PC-9 (cell line): ENCODE data around the gene LYRM7. TPM values are rescaled to one million over a fixed set of nuclear protein-coding genes. Genes with fewer than 3 reads are reported as not detected.
A peak's percentile ranks its signal among the peaks of the same experiment; 100 is the strongest.

Source experiments
- BruUV-seq: library from RNA; stranded (reverse); fragments of 400-500 nt; replicated peaks from 2 replicates; lab custom pipeline; 2021; lab: Mats Ljungman, UMichigan
- CTCF ChIA-PET: fragments of 300-600 bp; sonication (Branson Sonifier 250); formaldehyde crosslinking; loops from one replicate; lab custom pipeline; 2022; ENCODE audit warnings: antibody characterized with exemption; lab: Charles Lee
- POLR2A ChIA-PET: fragments of 300-600 bp; sonication (Branson Sonifier 250); formaldehyde crosslinking; loops from one replicate; lab custom pipeline; 2022; ENCODE audit warnings: antibody characterized with exemption; ENCODE audit not compliant: unreplicated experiment; lab: Charles Lee
- DNase-seq, 2 experiments: peaks; one replicate each; pipeline versions ENCODE4 v3.0.0 to v3.0.0-alpha.2; 2015 to 2022; ENCODE audit warnings: mixed read lengths in 1 of 2
- H2AFZ ChIP-seq: fragments of 200-600 bp; sonication (generic); 2 replicates; pipeline ENCODE4 v1.8.1; 2017; ENCODE audit warnings: antibody characterized with exemption
- H3F3A ChIP-seq: fragments of 200-600 bp; sonication (generic); 2 replicates; pipeline ENCODE4 v1.8.1; 2017; ENCODE audit warnings: antibody characterized with exemption, mild to moderate bottlenecking, low read depth; ENCODE audit not compliant: insufficient read depth
- H3K27ac ChIP-seq: fragments of 200-600 bp; sonication (generic); 2 replicates; pipeline ENCODE4 v1.6.1; 2016; ENCODE audit warnings: mixed run types
- H3K27me3 ChIP-seq: fragments of 200-600 bp; sonication (generic); 2 replicates; pipeline ENCODE4 v1.6.1; 2016; ENCODE audit warnings: low read depth, mixed run types; ENCODE audit not compliant: insufficient read depth
- H3K36me3 ChIP-seq: fragments of 200-600 bp; sonication (generic); 2 replicates; pipeline ENCODE4 v1.6.1; 2016; ENCODE audit warnings: low read depth, mixed run types
- H3K4me1 ChIP-seq: fragments of 200-600 bp; sonication (generic); replicated peaks from 2 replicates; pipeline ENCODE4 v1.6.1; 2016; ENCODE audit warnings: mixed run types; ENCODE audit not compliant: insufficient read depth
- H3K4me2 ChIP-seq: fragments of 200-600 bp; sonication (generic); 2 replicates; pipeline ENCODE4 v1.6.1; 2017; ENCODE audit warnings: mixed run types
- H3K4me3 ChIP-seq: fragments of 200-600 bp; sonication (generic); 2 replicates; pipeline ENCODE4 v1.6.1; 2016; ENCODE audit warnings: mixed run types
- H3K79me2 ChIP-seq: fragments of 200-600 bp; sonication (generic); 2 replicates; pipeline ENCODE4 v1.6.1; 2017; ENCODE audit warnings: low read depth, mixed run types
- H3K9me2 ChIP-seq: fragments of 200-600 bp; sonication (generic); 2 replicates; pipeline ENCODE4 v1.8.1; 2017; ENCODE audit warnings: mild to moderate bottlenecking; ENCODE audit not compliant: insufficient read depth
- H3K9me3 ChIP-seq: fragments of 200-600 bp; sonication (generic); 2 replicates; pipeline ENCODE4 v1.8.1; 2016; ENCODE audit warnings: low read depth; ENCODE audit not compliant: insufficient read depth
- H4K20me1 ChIP-seq: fragments of 200-600 bp; sonication (generic); 2 replicates; pipeline ENCODE4 v1.8.1; 2017; ENCODE audit not compliant: insufficient read depth
- EZH2 ChIP-seq: fragments of 200-600 bp; sonication (generic); IDR thresholded peaks from 2 replicates; pipeline ENCODE4 v1.8.0; 2017; ENCODE audit warnings: antibody characterized with exemption, low read depth
- intact Hi-C: fragments of 100-400 bp; cut with micrococcal nuclease; formaldehyde crosslinking; loops from one replicate; pipeline ENCODE4 v1.10.0; 2022; ENCODE audit not compliant: unreplicated experiment
- total RNA-seq: library from RNA; stranded (reverse); gene quantifications from 2 replicates; pipeline ENCODE4 v1.2.3, GENCODE V29; 2021
- TF ChIP-seq, protein P1 (sequence below): fragments of 200-600 bp; sonication (generic); conservative IDR thresholded peaks from 2 replicates; pipeline ENCODE4 v1.6.1; 2017; ENCODE audit warnings: mixed run types, antibody characterized with exemption, mild to moderate bottlenecking, moderate library complexity

Gene LYRM7
- total RNA-seq, 1 experiment from 2014 or later = 9.5 TPM

DNA sequence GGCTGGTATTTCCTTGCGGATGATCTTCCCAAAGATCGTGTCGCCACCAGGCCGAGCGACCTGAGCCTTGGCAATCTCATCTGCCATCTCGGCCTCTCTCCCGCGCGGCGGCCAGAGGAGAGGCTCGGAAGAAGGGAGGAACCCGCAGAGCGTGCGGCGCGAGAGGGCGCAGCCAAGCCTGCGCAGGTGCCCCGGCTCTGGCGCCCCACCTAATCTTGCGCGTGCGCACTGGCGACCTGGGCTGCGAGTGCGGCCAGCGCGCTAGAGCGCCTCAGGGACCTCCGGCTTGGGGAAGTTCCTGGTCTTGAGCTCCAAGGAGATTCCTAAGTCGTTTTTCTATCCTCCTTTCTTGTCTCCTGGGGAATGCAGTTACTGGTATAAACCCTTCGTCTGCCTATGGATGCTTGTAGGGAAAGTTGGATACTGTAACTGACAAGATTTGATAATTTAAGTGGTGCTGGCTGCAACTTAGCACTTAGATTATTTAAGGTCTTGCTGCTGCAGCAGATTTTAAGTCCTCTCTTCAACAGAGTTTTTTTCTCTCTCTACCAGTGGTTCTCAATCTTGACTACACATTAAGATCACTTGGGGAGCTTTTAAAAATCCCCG, 5.5 kb upstream of the LYRM7 start, which contains the start of gene HINT1:
HINT1 (minus strand) TSS at position 138 of the 609 bp plus-strand sequence; CDS start at position 87, 51 bp downstream.
- no peaks in the 10 kb centered on the region for H3K9me2 ChIP-seq
- peaks cover 34% of the 10 kb centered on the region for H3K79me2 ChIP-seq
- intact Hi-C loops = loop anchor here (2.0 to 10.0 kb wide), 4 partner anchors 100 to 470 kb away; partner anchors contain the start of genes CDC42SE2 and RAPGEF6
- H3K27me3 ChIP-seq = no peaks in the 10 kb centered on the region
- H3F3A ChIP-seq = peaks cover 13% of the 10 kb centered on the region; the same call in 1 of the 2 replicates
- no peak for TF ChIP-seq EZH2
- TF ChIP-seq, protein P1, sequence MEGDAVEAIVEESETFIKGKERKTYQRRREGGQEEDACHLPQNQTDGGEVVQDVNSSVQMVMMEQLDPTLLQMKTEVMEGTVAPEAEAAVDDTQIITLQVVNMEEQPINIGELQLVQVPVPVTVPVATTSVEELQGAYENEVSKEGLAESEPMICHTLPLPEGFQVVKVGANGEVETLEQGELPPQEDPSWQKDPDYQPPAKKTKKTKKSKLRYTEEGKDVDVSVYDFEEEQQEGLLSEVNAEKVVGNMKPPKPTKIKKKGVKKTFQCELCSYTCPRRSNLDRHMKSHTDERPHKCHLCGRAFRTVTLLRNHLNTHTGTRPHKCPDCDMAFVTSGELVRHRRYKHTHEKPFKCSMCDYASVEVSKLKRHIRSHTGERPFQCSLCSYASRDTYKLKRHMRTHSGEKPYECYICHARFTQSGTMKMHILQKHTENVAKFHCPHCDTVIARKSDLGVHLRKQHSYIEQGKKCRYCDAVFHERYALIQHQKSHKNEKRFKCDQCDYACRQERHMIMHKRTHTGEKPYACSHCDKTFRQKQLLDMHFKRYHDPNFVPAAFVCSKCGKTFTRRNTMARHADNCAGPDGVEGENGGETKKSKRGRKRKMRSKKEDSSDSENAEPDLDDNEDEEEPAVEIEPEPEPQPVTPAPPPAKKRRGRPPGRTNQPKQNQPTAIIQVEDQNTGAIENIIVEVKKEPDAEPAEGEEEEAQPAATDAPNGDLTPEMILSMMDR = no peak; the same call in 1 of the 2 replicates
- peak within 1 kb of the TSS; percentile 90 for H2AFZ ChIP-seq
- H3K4me2 ChIP-seq = peak within 1 kb of the TSS; percentile 80
- peaks cover 16% of the 10 kb centered on the region for H3K36me3 ChIP-seq
- ChIA-PET POLR2A (interaction anchor here (0.6 kb wide), 1 partner anchor 120 kb away, joined by 4 read pairs; no protein-coding TSS in a partner anchor), CTCF (no interaction called here)
- peak within 1 kb of the TSS; percentile 93 for H3K4me3 ChIP-seq
- peak within 1 kb of the TSS; percentile 82 for H3K27ac ChIP-seq
- H3K9me3 ChIP-seq = no peaks in the 10 kb centered on the region
- H3K4me1 ChIP-seq = peaks cover 23% of the 10 kb centered on the region
- no peaks in the 10 kb centered on the region for H4K20me1 ChIP-seq
- DNase-seq = peak; percentile 81 to 96
- BruUV-seq = TSS peak; percentile 63

DNA sequence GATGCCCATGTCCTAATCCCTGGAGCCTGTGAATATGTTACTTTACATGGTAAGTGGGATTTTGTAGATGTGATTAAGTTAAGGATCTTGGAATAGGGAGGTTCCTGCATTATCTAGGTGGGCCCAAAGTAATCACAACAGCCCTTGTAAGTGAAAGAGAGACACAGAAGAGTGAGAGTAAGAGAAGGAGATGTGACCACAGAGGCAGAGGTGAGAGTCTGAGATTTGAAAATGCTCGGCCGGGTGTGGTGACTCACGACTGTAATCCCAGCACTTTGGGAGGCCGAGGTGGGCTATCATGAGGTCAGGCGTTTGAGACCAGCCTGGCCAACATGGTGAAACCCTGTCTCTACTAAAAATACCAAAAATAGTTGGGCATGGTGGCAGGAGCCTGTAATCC, 3.1 kb upstream of the LYRM7 start:
- Histone ChIP-seq H3K79me2 (peaks cover 29% of the 10 kb centered on the region), H3K27me3 (no peaks in the 10 kb centered on the region), H4K20me1 (no peaks in the 10 kb centered on the region), H3K4me2 (no peak overlapping the region), H3K27ac (no peak overlapping the region), H3K9me3 (no peaks in the 10 kb centered on the region), H2AFZ (no peak overlapping the region), H3K36me3 (no peaks in the 10 kb centered on the region), H3K4me1 (peaks cover 25% of the 10 kb centered on the region), H3K9me2 (no peaks in the 10 kb centered on the region), H3F3A (peaks cover 13% of the 10 kb centered on the region; the same call in 1 of the 2 replicates), H3K4me3 (no peak overlapping the region)
- POLR2A ChIA-PET = no interaction called here
- TF ChIP-seq, protein P1 = no peak
- TF ChIP-seq EZH2 = no peak
- no TSS peak for BruUV-seq
- DNase-seq = no peak
- intact Hi-C loops = loop anchor here (10.0 kb wide), 2 partner anchors 247 to 467 kb away; partner anchors contain the start of gene RAPGEF6
- CTCF ChIA-PET = no interaction called here

DNA sequence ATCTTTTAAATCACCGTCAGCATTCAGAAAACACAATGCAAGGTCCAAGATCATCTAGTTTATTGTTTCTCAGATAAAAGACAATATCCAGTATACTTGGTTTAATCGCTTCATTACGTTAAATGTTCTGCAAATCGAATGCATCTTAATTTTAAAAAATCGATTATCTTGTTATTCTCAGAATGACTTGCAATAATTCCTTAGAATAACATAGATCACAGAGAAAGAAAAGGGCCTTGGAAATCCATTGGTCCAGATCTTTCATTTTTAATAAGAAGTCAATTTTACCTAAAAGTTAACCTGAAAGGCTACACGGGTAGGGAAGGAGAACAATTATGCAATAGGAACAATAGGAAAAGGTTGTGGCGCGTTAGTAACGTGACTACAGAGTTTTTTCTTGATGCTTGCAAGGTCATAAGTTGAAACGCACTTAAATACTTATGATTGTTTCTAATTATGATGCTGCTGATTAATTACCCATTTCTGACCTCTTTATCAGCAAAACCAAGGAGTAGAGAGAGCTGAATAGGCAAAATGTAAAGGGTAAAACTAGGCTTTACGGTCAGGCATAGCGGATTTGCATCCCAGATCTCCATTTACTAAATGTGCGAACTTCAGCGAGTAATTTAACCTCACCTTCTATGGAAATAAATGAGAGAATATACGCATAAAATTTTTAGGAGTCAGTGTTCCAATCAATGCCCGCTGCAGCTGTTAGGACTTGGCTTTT, 769 bp upstream of the LYRM7 start:
- Histone ChIP-seq H4K20me1 (no peaks in the 10 kb centered on the region), H3K9me3 (no peaks in the 10 kb centered on the region), H2AFZ (peak overlapping the region; percentile 92), H3K4me3 (peak overlapping the region; percentile 70), H3F3A (peaks cover under 1% of the 10 kb centered on the region; the same call in 1 of the 2 replicates), H3K4me1 (peaks cover 17% of the 10 kb centered on the region), H3K27me3 (no peaks in the 10 kb centered on the region), H3K4me2 (peak overlapping the region; percentile 91), H3K9me2 (no peaks in the 10 kb centered on the region), H3K36me3 (no peaks in the 10 kb centered on the region), H3K27ac (peak overlapping the region; percentile 42), H3K79me2 (peaks cover 10% of the 10 kb centered on the region; the same call in 1 of the 2 replicates)
- CTCF ChIA-PET = no interaction called here
- POLR2A ChIA-PET = no interaction called here
- TSS peak; percentile 91 for BruUV-seq
- DNase-seq = no peak
- intact Hi-C loops = loop anchor here (10.0 kb wide), 2 partner anchors 245 to 465 kb away; partner anchors contain the start of gene RAPGEF6
- TF ChIP-seq, protein P1 = no peak
- no peak for TF ChIP-seq EZH2
